H1 (cell line): Measurements from ENCODE around the gene CD28. TPM values are rescaled to one million over a fixed set of nuclear protein-coding genes. Genes with fewer than 3 reads are reported as not detected.

Source experiments
- CBX8 ChIP-seq: fragments of 300-800, 300-1000 bp; sonication (generic); IDR thresholded peaks from 2 replicates; pipeline ENCODE4 v1.7.1; 2016; ENCODE audit warnings: low read depth, low read length, borderline replicate concordance
- FOSL1 ChIP-seq: IDR thresholded peaks from 2 replicates; pipeline ENCODE4 v1.6.1; 2011; ENCODE audit warnings: mild to moderate bottlenecking, low read depth, low read length, moderate library complexity; ENCODE audit not compliant: insufficient read depth
- polyA plus RNA-seq, 7 experiments: library from polyadenylated mRNA; depleted of rRNA in 3 of 7; stranded (reverse) in 5 of 7; unstranded in 2 of 7; fragments of >200 nt in 5 of 7; fragments of 200-250 nt in 2 of 7; gene quantifications; 1 replicate in 5 of 7; 2 replicates in 1 of 7; 4 replicates in 1 of 7; pipeline versions ENCODE4 v1.2.1 to v1.2.3, GENCODE V29; 2011 to 2013; ENCODE audit warnings: missing spikeins in 2 of 7, mixed read lengths in 2 of 7
- total RNA-seq: library from RNA; stranded (reverse); fragmentation: NEBNext Ultra II Directional; extraction: Animal tissue kit (Norgen Biotek cat#: 25700); gene quantifications from 2 replicates; pipeline ENCODE4 v1.2.1, GENCODE V29; 2021
- TF ChIP-seq, protein P1 (sequence below): fragments of 300-600 bp; sonication (generic); IDR thresholded peaks from 2 replicates; pipeline ENCODE4 v1.7.1; 2012; ENCODE audit warnings: low read length, moderate library complexity, mild to moderate bottlenecking, inconsistent platforms; ENCODE audit not compliant: insufficient replicate concordance

Gene CD28
- total and polyA plus RNA-seq, 2 of the 8 experiments (the other 6 are each of a cell fraction or from before 2014, with no cell fraction given), result not detected

DNA sequence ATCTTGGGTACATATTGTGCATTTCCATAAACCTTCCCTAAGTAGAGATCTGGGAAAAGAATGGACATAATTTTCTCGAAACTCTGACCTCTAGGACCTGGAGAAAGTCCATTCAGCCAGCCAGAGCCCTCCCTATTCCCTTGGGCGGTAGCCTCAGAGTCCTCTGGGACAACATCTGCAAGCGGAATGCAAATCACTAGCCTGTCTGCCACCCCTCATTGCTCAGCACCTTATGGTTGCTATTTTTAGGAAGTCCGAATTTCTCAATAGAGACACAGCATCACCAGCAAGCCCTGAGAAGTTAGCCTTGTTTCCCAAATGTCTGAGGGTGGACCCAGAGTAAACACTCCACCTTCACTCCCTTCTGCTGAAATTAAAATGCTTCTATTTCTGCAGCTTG is 17.6 kb upstream of the CD28 start (continued):
- no peak for TF ChIP-seq FOSL1
- no peak for TF ChIP-seq CBX8
- TF ChIP-seq, protein P1, sequence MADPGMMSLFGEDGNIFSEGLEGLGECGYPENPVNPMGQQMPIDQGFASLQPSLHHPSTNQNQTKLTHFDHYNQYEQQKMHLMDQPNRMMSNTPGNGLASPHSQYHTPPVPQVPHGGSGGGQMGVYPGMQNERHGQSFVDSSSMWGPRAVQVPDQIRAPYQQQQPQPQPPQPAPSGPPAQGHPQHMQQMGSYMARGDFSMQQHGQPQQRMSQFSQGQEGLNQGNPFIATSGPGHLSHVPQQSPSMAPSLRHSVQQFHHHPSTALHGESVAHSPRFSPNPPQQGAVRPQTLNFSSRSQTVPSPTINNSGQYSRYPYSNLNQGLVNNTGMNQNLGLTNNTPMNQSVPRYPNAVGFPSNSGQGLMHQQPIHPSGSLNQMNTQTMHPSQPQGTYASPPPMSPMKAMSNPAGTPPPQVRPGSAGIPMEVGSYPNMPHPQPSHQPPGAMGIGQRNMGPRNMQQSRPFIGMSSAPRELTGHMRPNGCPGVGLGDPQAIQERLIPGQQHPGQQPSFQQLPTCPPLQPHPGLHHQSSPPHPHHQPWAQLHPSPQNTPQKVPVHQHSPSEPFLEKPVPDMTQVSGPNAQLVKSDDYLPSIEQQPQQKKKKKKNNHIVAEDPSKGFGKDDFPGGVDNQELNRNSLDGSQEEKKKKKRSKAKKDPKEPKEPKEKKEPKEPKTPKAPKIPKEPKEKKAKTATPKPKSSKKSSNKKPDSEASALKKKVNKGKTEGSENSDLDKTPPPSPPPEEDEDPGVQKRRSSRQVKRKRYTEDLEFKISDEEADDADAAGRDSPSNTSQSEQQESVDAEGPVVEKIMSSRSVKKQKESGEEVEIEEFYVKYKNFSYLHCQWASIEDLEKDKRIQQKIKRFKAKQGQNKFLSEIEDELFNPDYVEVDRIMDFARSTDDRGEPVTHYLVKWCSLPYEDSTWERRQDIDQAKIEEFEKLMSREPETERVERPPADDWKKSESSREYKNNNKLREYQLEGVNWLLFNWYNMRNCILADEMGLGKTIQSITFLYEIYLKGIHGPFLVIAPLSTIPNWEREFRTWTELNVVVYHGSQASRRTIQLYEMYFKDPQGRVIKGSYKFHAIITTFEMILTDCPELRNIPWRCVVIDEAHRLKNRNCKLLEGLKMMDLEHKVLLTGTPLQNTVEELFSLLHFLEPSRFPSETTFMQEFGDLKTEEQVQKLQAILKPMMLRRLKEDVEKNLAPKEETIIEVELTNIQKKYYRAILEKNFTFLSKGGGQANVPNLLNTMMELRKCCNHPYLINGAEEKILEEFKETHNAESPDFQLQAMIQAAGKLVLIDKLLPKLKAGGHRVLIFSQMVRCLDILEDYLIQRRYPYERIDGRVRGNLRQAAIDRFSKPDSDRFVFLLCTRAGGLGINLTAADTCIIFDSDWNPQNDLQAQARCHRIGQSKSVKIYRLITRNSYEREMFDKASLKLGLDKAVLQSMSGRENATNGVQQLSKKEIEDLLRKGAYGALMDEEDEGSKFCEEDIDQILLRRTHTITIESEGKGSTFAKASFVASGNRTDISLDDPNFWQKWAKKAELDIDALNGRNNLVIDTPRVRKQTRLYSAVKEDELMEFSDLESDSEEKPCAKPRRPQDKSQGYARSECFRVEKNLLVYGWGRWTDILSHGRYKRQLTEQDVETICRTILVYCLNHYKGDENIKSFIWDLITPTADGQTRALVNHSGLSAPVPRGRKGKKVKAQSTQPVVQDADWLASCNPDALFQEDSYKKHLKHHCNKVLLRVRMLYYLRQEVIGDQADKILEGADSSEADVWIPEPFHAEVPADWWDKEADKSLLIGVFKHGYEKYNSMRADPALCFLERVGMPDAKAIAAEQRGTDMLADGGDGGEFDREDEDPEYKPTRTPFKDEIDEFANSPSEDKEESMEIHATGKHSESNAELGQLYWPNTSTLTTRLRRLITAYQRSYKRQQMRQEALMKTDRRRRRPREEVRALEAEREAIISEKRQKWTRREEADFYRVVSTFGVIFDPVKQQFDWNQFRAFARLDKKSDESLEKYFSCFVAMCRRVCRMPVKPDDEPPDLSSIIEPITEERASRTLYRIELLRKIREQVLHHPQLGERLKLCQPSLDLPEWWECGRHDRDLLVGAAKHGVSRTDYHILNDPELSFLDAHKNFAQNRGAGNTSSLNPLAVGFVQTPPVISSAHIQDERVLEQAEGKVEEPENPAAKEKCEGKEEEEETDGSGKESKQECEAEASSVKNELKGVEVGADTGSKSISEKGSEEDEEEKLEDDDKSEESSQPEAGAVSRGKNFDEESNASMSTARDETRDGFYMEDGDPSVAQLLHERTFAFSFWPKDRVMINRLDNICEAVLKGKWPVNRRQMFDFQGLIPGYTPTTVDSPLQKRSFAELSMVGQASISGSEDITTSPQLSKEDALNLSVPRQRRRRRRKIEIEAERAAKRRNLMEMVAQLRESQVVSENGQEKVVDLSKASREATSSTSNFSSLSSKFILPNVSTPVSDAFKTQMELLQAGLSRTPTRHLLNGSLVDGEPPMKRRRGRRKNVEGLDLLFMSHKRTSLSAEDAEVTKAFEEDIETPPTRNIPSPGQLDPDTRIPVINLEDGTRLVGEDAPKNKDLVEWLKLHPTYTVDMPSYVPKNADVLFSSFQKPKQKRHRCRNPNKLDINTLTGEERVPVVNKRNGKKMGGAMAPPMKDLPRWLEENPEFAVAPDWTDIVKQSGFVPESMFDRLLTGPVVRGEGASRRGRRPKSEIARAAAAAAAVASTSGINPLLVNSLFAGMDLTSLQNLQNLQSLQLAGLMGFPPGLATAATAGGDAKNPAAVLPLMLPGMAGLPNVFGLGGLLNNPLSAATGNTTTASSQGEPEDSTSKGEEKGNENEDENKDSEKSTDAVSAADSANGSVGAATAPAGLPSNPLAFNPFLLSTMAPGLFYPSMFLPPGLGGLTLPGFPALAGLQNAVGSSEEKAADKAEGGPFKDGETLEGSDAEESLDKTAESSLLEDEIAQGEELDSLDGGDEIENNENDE, result no peak
